Astrocyte (in vitro differentiated cells and primary cell): ENCODE data around the gene F7.

Source experiments
- CTCF ChIP-seq: IDR thresholded peaks from 2 replicates; pipeline ENCODE4 v1.5.1; 2011; ENCODE audit warnings: low read depth, mild to moderate bottlenecking, inconsistent platforms, low read length, moderate library complexity; ENCODE audit not compliant: insufficient read depth
- EZH2 ChIP-seq: IDR thresholded peaks from 2 replicates; pipeline ENCODE4 v1.6.1; 2012; ENCODE audit warnings: mild to moderate bottlenecking, low read length, inconsistent platforms; ENCODE audit not compliant: insufficient read depth

- TF ChIP-seq CTCF (no peak), EZH2 (no peak)
Observed at GRCh38 chr13:113152984-113153809, 47.6 kb downstream of the F7 start.
